GM12891 (cell line): ENCODE data around the gene ATP6V1G1.

Experiments
- POLR2A ChIP-seq: IDR thresholded peaks from 2 replicates; pipeline ENCODE4 v1.6.1; 2011; ENCODE audit warnings: low read depth, low read length, control low read depth
- POLR2AphosphoS5 ChIP-seq: IDR thresholded peaks from 2 replicates; pipeline ENCODE4 v1.6.1; 2011; ENCODE audit warnings: low read depth, low read length, control low read depth
- TAF1 ChIP-seq: IDR thresholded peaks from 2 replicates; pipeline ENCODE4 v1.6.1; 2011; ENCODE audit warnings: low read depth, low read length, control low read depth

- TF ChIP-seq POLR2AphosphoS5 (no peak), POLR2A (no peak), TAF1 (no peak)
Observed at GRCh38 chr9:114583371-114584155, 4.0 kb upstream of the ATP6V1G1 start.
